ENCODE measurements around the gene SH3BP5L.

GRCh38 chr1:248810000-248810726, 15.6 kb downstream of the SH3BP5L start:
- TF ChIP-seq CTCF (IDR thresholded peaks at IDR 0.05) (no peak), POLR2A (IDR thresholded peaks at IDR 0.05) (no peak)
